Measurements from ENCODE around the gene TNMD.

DNA sequence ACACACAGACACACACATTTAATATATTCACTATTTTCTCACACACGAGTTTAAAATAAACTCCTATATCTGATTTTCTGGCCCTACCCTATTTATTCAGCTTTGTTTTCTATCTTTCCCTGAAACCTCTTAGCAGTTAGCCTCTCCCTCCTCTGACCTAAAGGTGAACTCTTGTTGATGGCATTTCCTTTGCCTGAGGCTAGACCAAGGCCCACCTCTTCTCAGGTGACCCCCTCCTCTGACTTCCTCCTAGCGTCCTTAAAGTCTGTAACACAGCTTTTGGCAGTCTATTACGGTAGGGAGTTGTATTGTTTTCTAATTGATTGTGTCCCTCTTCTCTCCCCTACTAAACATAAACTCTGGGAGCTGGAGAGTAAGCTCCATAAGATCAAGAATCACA lies 57.6 kb downstream of the TNMD start:
- TF ChIP-seq POLR2A (IDR thresholded peaks at IDR 0.05), result no peak
- TF ChIP-seq, protein P1, sequence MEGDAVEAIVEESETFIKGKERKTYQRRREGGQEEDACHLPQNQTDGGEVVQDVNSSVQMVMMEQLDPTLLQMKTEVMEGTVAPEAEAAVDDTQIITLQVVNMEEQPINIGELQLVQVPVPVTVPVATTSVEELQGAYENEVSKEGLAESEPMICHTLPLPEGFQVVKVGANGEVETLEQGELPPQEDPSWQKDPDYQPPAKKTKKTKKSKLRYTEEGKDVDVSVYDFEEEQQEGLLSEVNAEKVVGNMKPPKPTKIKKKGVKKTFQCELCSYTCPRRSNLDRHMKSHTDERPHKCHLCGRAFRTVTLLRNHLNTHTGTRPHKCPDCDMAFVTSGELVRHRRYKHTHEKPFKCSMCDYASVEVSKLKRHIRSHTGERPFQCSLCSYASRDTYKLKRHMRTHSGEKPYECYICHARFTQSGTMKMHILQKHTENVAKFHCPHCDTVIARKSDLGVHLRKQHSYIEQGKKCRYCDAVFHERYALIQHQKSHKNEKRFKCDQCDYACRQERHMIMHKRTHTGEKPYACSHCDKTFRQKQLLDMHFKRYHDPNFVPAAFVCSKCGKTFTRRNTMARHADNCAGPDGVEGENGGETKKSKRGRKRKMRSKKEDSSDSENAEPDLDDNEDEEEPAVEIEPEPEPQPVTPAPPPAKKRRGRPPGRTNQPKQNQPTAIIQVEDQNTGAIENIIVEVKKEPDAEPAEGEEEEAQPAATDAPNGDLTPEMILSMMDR (IDR thresholded peaks at IDR 0.05), result no peak

Data from thyroid gland (tissue), 4 donors.